Progenitor cell of endocrine pancreas (in vitro differentiated cells): ENCODE data around the gene ZNF555. TPM values are rescaled to one million over a fixed set of nuclear protein-coding genes. Genes with fewer than 3 reads are reported as not detected.
"Not testable (repeated sequence)": the region's sequence is repeated elsewhere in the genome, so short reads cannot be mapped to it uniquely, and the experiment has no call there.

Source experiments
- DNase-seq: peaks from one replicate; pipeline ENCODE4 v3.0.0; 2021; ENCODE audit warnings: low spot score; ENCODE audit not compliant: unreplicated experiment
- H3K27ac Mint-ChIP-seq: 2 replicates; pipeline ENCODE4 v1.8.0; 2021; ENCODE audit warnings: mild to moderate bottlenecking, moderate library complexity, mixed read lengths
- H3K27me3 Mint-ChIP-seq: 2 replicates; pipeline ENCODE4 v1.8.0; 2021; ENCODE audit warnings: mixed read lengths
- H3K36me3 Mint-ChIP-seq: 2 replicates; pipeline ENCODE4 v1.8.0; 2022; ENCODE audit warnings: mixed read lengths; ENCODE audit not compliant: insufficient read depth
- H3K4me1 Mint-ChIP-seq: 2 replicates; pipeline ENCODE4 v1.8.0; 2021; ENCODE audit warnings: low read depth, mixed read lengths
- H3K4me3 Mint-ChIP-seq: 2 replicates; pipeline ENCODE4 v1.8.0; 2021; ENCODE audit warnings: low read depth, mild to moderate bottlenecking, moderate library complexity, mixed read lengths
- H3K9me3 Mint-ChIP-seq: 2 replicates; pipeline ENCODE4 v1.8.0; 2021; ENCODE audit warnings: low read depth, mixed read lengths
- long read RNA-seq: library from polyadenylated mRNA; unstranded; transcript quantifications from one replicate; pipeline ENCODE4 v2.0.0, GENCODE V29; 2020
- total RNA-seq: library from RNA; stranded (reverse); gene quantifications from 2 replicates; pipeline ENCODE4 v1.2.1, GENCODE V29; 2021
- TF ChIP-seq, protein P1 (sequence below): fragments of 200-600 bp; sonication (generic); IDR thresholded peaks from one replicate; pipeline ENCODE4 v1.5.0; 2021; ENCODE audit warnings: antibody characterized with exemption, mild to moderate bottlenecking; ENCODE audit not compliant: unreplicated experiment

Gene ZNF555
- 13.3 and 13.7 TPM in 2 replicates for total RNA-seq
- long read RNA-seq, full-length matches to known transcripts: 75 of 85 reads
- long read RNA-seq, partial matches to known transcripts: 4 of 85 reads
- long read RNA-seq, other reads (novel, unspliced or antisense): 6 of 85 reads

DNA sequence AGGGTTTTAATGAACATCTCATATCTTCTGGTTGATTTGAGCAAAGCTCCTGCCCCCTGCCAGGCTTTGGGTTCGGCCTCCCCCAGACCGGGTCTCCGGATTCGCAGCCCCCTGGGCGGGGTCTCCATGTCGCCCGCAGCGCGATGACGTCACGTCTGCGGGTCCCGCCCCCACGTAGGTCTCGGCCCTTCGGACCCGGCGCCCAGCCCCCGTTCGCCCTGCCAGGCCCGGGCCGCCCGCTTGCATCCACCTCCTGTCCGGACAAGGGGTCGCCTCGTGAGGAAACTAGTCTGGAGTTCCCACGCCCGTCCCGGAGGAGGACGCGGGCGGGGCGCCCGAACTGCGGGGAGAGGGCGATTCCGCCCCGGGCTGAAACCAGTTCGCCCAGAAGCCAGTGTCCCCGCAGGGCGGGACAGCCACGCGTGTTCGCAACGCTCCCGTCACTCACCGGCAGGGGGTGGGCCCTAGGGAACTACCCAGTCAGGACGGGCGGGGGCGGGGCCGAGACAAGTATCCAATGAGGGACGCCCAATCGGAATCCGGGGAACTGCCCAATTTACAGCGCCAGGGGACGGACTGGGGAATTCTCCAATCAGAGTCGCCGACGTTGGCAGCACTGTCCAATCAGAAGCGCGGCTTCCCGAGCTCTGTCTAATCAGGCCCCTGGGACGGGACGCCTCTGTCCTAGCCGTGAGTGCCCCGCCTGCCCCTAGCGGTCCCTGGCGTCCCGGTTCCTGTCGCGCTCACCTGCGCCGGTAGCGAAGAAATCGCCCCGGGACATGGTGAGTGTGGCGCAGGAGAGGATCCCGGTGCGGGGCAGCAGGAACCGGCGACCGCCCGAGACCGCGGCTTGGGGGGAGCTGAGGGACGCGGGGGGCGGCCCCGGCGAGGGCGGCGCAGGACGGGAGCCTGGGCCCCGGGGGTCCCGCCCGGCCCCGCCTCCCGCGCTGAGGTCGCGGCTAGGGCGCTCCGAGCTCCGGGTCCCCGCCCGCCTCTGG is at the start of gene ZNF555:
Gene ZNF555 (plus strand): TSS at position 682 of the 998 bp plus-strand sequence. CDS start 98 bp downstream, at position 780.
- H3K4me1 Mint-ChIP-seq: peaks cover 5% of the 10 kb centered on the region
- no peaks in the 10 kb centered on the region for H3K27me3 Mint-ChIP-seq
- peaks cover 47% of the 10 kb centered on the region for H3K36me3 Mint-ChIP-seq
- peak; percentile 98 for DNase-seq
- peak within 1 kb of the TSS; percentile 97 for H3K27ac Mint-ChIP-seq
- TF ChIP-seq, protein P1, sequence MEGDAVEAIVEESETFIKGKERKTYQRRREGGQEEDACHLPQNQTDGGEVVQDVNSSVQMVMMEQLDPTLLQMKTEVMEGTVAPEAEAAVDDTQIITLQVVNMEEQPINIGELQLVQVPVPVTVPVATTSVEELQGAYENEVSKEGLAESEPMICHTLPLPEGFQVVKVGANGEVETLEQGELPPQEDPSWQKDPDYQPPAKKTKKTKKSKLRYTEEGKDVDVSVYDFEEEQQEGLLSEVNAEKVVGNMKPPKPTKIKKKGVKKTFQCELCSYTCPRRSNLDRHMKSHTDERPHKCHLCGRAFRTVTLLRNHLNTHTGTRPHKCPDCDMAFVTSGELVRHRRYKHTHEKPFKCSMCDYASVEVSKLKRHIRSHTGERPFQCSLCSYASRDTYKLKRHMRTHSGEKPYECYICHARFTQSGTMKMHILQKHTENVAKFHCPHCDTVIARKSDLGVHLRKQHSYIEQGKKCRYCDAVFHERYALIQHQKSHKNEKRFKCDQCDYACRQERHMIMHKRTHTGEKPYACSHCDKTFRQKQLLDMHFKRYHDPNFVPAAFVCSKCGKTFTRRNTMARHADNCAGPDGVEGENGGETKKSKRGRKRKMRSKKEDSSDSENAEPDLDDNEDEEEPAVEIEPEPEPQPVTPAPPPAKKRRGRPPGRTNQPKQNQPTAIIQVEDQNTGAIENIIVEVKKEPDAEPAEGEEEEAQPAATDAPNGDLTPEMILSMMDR: peak; percentile 61
- peaks cover 22% of the 10 kb centered on the region for H3K9me3 Mint-ChIP-seq
- H3K4me3 Mint-ChIP-seq: peak within 1 kb of the TSS; percentile 86

DNA sequence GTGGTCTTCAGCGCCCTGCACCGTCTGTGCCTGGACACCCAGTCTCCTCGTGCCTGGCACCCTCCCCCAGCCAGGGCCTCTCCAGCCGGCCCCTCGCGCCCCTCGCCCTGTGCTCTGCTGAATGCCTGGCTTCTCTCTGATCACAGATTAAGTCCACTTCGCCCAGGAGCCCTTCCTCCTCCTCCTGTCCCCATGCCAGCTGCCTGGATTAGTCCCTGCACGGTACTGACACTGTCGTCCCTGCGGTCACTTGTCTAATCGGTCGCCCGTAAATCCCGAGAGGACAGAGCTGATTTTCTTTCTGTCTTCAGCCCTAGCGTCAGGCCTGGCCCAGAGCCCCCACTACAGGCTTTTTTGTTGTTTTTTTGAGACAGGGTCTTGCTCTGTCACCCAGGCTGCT is 49.4 kb upstream of the ZNF555 start:
- Mint-ChIP-seq H3K4me1 (peaks cover 4% of the 10 kb centered on the region), H3K27ac (peak overlapping the region; percentile 62), H3K4me3 (no peak overlapping the region), H3K36me3 (peaks cover 14% of the 10 kb centered on the region), H3K9me3 (no peaks in the 10 kb centered on the region), H3K27me3 (no peaks in the 10 kb centered on the region)
- TF ChIP-seq, protein P1: no peak
- DNase-seq: no peak

DNA sequence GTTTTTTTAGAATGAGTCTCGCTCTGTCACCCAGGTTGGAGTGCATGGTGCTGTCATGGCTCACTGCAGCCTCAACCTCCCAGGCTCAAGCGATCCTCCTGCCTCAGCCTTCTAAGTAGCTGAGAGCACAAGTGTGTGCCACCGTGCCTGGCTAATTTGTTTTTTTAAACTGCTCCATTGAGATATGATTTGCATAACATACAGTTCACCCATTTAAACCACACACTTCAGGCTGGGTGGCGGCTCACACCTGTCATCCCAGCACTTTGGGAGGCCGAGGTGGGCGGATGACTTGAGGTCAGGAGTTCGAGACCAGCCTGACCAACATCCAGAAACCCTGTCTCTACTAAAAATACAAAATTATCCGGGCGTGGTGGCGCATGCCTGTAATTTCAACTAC is 48.6 kb upstream of the ZNF555 start:
- peaks cover 16% of the 10 kb centered on the region for H3K36me3 Mint-ChIP-seq
- H3K9me3 Mint-ChIP-seq, H3K27ac Mint-ChIP-seq, H3K4me3 Mint-ChIP-seq, H3K27me3 Mint-ChIP-seq, H3K4me1 Mint-ChIP-seq, DNase-seq: not testable (repeated sequence)

DNA sequence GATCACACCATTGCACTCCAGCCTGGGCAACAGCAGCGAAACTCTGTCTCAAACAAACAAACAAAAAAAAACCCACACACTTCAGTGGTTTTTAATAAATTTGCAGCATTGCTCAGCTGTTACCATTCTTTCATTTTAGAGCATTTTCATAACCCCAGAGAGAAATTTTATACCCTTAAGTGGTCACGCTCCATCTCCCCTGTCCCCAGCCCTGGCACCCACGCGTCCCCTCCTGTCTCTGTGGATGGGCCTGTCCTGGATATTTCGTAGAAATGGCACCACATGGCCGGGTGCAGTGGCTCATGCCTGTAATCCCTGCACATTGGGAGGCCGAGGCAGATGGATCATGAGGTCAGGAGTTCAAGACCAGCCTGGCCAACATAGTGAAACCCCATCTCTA is 48.1 kb upstream of the ZNF555 start:
- H3K27ac Mint-ChIP-seq: no peak overlapping the region
- H3K27me3 Mint-ChIP-seq: no peaks in the 10 kb centered on the region
- DNase-seq: no peak
- peaks cover 16% of the 10 kb centered on the region for H3K36me3 Mint-ChIP-seq
- H3K4me1 Mint-ChIP-seq: no peaks in the 10 kb centered on the region
- H3K9me3 Mint-ChIP-seq: no peaks in the 10 kb centered on the region
- no peak overlapping the region for H3K4me3 Mint-ChIP-seq
- TF ChIP-seq, protein P1: no peak

DNA sequence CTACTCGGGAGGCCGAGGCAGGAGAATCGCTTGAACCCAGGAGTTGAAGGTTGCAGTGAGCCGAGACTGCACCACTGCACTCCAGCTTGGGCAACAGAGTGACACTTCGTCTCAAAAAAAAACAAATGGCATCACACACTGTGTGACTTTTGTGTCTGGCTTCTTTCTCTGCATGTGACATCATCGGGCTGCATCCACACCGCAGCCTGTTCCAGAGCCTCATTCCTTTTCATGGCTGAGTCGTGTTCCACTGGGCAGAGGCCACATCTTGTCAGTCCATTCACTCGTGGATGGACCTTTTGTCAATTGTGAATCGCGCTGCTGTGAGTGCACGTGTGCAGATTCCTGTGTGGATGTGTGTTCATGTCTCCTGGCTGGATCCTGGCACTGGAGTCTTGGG is 47.7 kb upstream of the ZNF555 start:
- no peak for DNase-seq
- TF ChIP-seq, protein P1: no peak
- Mint-ChIP-seq H3K27ac (no peak overlapping the region), H3K4me1 (no peaks in the 10 kb centered on the region), H3K27me3 (no peaks in the 10 kb centered on the region), H3K9me3 (no peaks in the 10 kb centered on the region), H3K36me3 (peaks cover 16% of the 10 kb centered on the region), H3K4me3 (no peak overlapping the region)
